IMR-90 (cell line): ENCODE data around the gene PRELP.

ENCODE experiments used
- CEBPB ChIP-seq: IDR thresholded peaks from 2 replicates; pipeline ENCODE4 v1.6.1; 2012; ENCODE audit warnings: low read depth, low read length, improper control_type of control experiment
- CHD1 ChIP-seq: IDR thresholded peaks from 2 replicates; pipeline ENCODE4 v1.6.1; 2012; ENCODE audit warnings: low read depth, low read length, improper control_type of control experiment
- FOS ChIP-seq: fragments of 150-350 bp; IDR thresholded peaks from 2 replicates; pipeline ENCODE4 v1.6.1; 2016; ENCODE audit warnings: low read depth, low read length
- MAFK ChIP-seq: IDR thresholded peaks from 2 replicates; pipeline ENCODE4 v1.6.1; 2012; ENCODE audit warnings: low read depth, low read length, improper control_type of control experiment
- MAZ ChIP-seq: IDR thresholded peaks from 2 replicates; pipeline ENCODE4 v1.6.1; 2012; ENCODE audit warnings: low read depth, mild to moderate bottlenecking, low read length, improper control_type of control experiment, moderate library complexity, borderline replicate concordance
- NFE2L2 ChIP-seq: fragments of 150-350 bp; IDR thresholded peaks from 2 replicates; pipeline ENCODE4 v1.6.1; 2016; ENCODE audit warnings: low read depth, mild to moderate bottlenecking, low read length
- POLR2A ChIP-seq: IDR thresholded peaks from 2 replicates; pipeline ENCODE4 v1.6.1; 2012; ENCODE audit warnings: mild to moderate bottlenecking, low read depth, low read length
- RAD21 ChIP-seq: IDR thresholded peaks from 2 replicates; pipeline ENCODE4 v1.6.1; 2012; ENCODE audit warnings: low read length, improper control_type of control experiment
- RFX5 ChIP-seq: IDR thresholded peaks from 2 replicates; pipeline ENCODE4 v1.8.0; 2012; ENCODE audit warnings: low read depth, mild to moderate bottlenecking, low read length, moderate library complexity
- SMC3 ChIP-seq: fragments of 150-350 bp; IDR thresholded peaks from 2 replicates; pipeline ENCODE4 v1.6.1; 2016; ENCODE audit warnings: low read depth, mild to moderate bottlenecking, antibody characterized with exemption, low read length, moderate library complexity
- TF ChIP-seq, protein P1 (sequence below): conservative IDR thresholded peaks from 2 replicates; pipeline ENCODE4 v1.5.1; 2012; ENCODE audit warnings: mild to moderate bottlenecking, low read depth, low read length, improper control_type of control experiment
- TF ChIP-seq, protein P2 (sequence below): fragments of 150-350 bp; IDR thresholded peaks from 2 replicates; pipeline ENCODE4 v1.6.1; 2017; ENCODE audit warnings: mild to moderate bottlenecking, antibody characterized with exemption, low read length, low read depth
- TF ChIP-seq, protein P3 (sequence below): fragments of 150-350 bp; IDR thresholded peaks from 2 replicates; pipeline ENCODE4 v1.6.1; 2016; ENCODE audit warnings: low read depth, mild to moderate bottlenecking, low read length, moderate library complexity, borderline replicate concordance

DNA sequence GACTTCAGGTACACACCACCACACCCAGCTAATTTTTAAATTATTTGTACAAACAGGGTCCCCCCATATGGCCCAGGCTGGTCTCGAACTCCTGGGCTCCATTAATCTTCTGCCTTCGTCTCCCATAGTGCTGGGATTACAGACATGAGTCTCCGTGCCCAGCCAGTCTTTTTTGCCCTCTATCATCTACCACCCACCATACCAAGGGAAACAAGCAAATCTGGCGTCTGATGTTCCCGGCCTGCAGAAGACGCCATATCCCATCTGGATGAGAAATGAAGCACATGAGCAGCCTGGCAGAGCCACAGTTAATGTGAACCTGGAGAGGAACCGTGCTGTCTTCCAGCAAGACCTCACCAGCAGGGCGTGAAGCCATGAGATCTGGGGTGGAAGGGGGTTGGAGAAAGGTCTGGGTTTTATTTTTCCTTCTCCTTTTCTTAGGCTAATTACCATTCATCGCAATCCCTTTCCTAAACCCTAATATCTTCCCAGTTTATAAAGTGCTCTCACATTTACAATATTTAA, 1.8 kb upstream of the PRELP start:
- TF ChIP-seq, protein P1, sequence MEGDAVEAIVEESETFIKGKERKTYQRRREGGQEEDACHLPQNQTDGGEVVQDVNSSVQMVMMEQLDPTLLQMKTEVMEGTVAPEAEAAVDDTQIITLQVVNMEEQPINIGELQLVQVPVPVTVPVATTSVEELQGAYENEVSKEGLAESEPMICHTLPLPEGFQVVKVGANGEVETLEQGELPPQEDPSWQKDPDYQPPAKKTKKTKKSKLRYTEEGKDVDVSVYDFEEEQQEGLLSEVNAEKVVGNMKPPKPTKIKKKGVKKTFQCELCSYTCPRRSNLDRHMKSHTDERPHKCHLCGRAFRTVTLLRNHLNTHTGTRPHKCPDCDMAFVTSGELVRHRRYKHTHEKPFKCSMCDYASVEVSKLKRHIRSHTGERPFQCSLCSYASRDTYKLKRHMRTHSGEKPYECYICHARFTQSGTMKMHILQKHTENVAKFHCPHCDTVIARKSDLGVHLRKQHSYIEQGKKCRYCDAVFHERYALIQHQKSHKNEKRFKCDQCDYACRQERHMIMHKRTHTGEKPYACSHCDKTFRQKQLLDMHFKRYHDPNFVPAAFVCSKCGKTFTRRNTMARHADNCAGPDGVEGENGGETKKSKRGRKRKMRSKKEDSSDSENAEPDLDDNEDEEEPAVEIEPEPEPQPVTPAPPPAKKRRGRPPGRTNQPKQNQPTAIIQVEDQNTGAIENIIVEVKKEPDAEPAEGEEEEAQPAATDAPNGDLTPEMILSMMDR, result no peak
- TF ChIP-seq POLR2A (no peak), MAFK (no peak), SMC3 (no peak), RFX5 (no peak), MAZ (no peak), NFE2L2 (no peak), CHD1 (no peak), FOS (no peak), RAD21 (no peak), CEBPB (no peak)
- TF ChIP-seq, protein P2, sequence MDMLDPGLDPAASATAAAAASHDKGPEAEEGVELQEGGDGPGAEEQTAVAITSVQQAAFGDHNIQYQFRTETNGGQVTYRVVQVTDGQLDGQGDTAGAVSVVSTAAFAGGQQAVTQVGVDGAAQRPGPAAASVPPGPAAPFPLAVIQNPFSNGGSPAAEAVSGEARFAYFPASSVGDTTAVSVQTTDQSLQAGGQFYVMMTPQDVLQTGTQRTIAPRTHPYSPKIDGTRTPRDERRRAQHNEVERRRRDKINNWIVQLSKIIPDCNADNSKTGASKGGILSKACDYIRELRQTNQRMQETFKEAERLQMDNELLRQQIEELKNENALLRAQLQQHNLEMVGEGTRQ, result no peak
- TF ChIP-seq, protein P3, sequence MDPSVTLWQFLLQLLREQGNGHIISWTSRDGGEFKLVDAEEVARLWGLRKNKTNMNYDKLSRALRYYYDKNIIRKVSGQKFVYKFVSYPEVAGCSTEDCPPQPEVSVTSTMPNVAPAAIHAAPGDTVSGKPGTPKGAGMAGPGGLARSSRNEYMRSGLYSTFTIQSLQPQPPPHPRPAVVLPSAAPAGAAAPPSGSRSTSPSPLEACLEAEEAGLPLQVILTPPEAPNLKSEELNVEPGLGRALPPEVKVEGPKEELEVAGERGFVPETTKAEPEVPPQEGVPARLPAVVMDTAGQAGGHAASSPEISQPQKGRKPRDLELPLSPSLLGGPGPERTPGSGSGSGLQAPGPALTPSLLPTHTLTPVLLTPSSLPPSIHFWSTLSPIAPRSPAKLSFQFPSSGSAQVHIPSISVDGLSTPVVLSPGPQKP, result no peak
